Keratinocyte (primary cell): ENCODE measurements around the gene INHBE.

Experiments used
- EZH2 ChIP-seq: IDR thresholded peaks from one replicate; pipeline ENCODE4 v1.6.1; 2012; ENCODE audit warnings: inconsistent platforms, mild to moderate bottlenecking, low read length, moderate library complexity
- TF ChIP-seq, protein P1 (sequence below), 3 experiments: IDR thresholded peaks in 1 of 3; conservative IDR thresholded peaks in 1 of 3; optimal IDR thresholded peaks in 1 of 3; 2 replicates in 2 of 3; 3 replicates in 1 of 3; pipeline versions ENCODE3 to v1.5.1; 2011; ENCODE audit warnings: low read length in 3 of 3, mild to moderate bottlenecking in 3 of 3, moderate library complexity in 2 of 3, control low read depth in 1 of 3, inconsistent platforms in 1 of 3; ENCODE audit not compliant: insufficient read depth in 2 of 3; ENCODE audit errors: extremely low read depth in 1 of 3

DNA sequence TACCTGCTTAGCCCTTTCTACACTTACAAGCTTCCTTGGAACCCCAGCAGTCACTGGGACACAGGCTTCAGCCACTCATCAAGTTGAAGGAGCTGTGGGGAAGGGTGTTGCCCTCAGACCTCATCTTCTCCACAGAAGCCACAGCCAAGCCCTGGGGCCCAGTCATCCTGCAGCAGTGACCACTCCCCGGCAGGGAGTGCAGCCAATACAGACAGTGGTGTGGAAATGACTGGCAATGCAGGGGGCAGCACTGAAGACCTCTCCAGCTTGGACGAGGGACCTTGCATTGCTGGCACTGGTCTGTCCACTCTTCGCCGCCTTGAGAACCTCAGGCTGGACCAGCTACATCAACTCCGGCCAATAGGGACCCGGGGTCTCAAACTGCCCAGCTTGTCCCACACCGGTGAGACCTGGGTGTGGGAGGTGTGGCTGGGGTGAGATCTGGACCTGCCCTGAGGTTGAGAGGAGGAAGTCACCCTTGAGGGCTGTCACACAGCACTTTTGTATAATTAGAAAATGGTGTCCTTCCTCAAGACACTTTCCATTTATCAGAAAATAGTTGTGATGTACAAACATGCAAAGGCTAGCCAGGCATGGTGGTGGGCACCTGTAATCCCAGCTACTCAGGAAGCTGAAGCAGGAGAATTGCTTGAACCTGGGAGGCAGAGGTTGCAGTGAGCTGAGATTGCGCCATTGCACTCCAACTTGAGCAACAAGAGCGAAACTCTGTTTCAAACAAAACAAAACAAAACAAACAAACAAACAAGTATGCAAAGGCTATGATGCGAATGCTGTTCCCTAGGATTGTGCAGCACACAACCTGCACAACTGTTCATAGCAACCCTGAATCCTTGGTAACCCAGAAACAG lies 14.4 kb downstream of the INHBE start:
- TF ChIP-seq, protein P1, sequence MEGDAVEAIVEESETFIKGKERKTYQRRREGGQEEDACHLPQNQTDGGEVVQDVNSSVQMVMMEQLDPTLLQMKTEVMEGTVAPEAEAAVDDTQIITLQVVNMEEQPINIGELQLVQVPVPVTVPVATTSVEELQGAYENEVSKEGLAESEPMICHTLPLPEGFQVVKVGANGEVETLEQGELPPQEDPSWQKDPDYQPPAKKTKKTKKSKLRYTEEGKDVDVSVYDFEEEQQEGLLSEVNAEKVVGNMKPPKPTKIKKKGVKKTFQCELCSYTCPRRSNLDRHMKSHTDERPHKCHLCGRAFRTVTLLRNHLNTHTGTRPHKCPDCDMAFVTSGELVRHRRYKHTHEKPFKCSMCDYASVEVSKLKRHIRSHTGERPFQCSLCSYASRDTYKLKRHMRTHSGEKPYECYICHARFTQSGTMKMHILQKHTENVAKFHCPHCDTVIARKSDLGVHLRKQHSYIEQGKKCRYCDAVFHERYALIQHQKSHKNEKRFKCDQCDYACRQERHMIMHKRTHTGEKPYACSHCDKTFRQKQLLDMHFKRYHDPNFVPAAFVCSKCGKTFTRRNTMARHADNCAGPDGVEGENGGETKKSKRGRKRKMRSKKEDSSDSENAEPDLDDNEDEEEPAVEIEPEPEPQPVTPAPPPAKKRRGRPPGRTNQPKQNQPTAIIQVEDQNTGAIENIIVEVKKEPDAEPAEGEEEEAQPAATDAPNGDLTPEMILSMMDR (optimal IDR thresholded peaks at IDR 0.05 in 1 of 3, IDR thresholded peaks at IDR 0.05 in 1 of 3, conservative IDR thresholded peaks at IDR 0.05 in 1 of 3; ENCODE audit: extremely low read depth in 1 of 3, insufficient read depth in 2 of 3, low read length in 3 of 3) = no peak
- TF ChIP-seq EZH2 = no peak
